NCI-H524 treated with DMSO at 0.1 percent for 48 hours (cell line): ENCODE data around the gene FBXO17.

Experiments used
- DNase-seq: peaks from one replicate; lab custom pipeline; 2025; lab: John Stamatoyannopoulos, UW

FBXO17 gene

GRCh38 chr19:38917516-38917915 lies 58.0 kb downstream of the FBXO17 start:
- no peak for DNase-seq

GRCh38 chr19:38915329-38916321 lies 59.9 kb downstream of the FBXO17 start:
- DNase-seq: no peak

- DNase-seq: no peak
Observed at GRCh38 chr19:38913958-38914357, 61.6 kb downstream of the FBXO17 start.

- no peak for DNase-seq
Observed at GRCh38 chr19:38912600-38913514, 62.7 kb downstream of the FBXO17 start.

DNA sequence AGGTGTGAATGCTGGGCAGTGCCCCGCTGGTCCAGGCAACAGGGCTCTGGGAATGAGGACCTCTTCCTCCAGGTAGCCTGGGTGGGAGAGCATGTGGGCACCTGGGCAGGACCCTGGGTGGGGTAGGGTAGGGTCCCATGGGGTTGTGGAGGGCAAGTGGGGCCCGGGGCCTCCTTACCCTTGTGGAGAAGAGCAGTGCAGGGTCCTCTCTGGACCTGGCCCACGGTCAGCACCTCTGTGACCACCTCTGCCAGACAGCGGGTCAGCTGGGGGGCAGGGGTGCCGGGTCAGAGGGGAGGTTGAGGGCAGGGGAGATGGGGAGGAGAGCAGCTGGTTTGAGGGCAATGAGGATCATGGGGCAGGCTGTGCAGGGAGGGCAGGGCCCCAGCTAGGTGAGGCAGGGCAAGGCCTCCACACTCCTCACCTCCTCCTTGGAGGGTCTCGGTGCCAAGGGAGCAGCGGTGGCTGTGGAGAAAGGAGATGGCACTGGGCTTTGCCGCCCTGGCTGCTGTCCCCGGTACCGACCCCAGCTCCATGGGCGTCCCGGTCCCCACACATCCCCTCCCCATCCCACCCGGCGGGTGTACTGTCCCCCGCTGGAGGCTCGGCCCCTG lies 64.0 kb downstream of the FBXO17 start:
- no peak for DNase-seq

GRCh38 chr19:38910488-38910887 lies 65.1 kb downstream of the FBXO17 start:
- DNase-seq: no peak

DNA sequence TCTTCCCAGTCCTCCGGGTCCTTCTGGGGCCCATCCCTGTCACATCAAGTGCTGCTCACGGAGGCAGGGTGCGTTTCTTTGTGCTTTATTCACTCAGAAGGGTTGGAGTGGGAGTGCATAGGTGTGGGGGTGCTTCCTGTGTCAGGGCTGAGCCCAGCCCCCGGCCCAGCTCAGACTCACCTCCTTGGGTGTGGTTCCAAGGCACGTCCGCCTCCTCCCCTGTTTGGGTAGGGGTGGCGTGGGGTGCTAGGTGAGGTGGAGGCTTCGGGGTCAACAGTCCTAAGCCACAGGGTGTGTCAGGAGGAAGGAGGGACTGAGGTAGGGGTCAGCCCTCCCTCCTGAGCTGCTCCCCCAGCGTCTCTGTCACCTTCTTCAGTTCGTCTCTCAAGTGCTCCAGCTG lies 66.6 kb downstream of the FBXO17 start:
- no peak for DNase-seq

GRCh38 chr19:38907670-38908069 lies 67.9 kb downstream of the FBXO17 start:
- no peak for DNase-seq

- no peak for DNase-seq
Observed at GRCh38 chr19:38907227-38907626, 68.3 kb downstream of the FBXO17 start.

- no peak for DNase-seq
Observed at GRCh38 chr19:38905620-38906019, 69.9 kb downstream of the FBXO17 start.

GRCh38 chr19:38904581-38905539 lies 70.7 kb downstream of the FBXO17 start:
- DNase-seq: no peak

DNA sequence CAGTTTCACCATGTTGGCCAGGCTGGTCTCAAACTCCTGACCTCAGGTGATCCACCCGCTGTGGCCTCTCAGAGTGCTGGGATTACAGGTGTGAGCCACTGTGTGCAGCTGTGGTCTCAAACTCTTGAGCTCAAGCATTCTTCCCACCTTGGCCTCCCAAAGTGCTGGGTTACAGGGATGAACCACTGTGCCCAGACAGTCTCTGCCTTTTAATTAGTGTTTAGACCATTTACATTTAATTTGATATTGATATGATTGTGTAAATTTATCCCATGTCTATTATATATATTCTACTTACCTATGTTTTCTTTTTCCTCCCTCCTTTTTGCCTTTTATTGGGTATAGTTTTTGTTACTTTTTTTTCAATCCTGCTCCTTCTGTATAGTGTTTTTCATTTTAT lies 73.9 kb downstream of the FBXO17 start:
- DNase-seq: no peak

GRCh38 chr19:38900743-38901190 lies 74.8 kb downstream of the FBXO17 start:
- no peak for DNase-seq

DNA sequence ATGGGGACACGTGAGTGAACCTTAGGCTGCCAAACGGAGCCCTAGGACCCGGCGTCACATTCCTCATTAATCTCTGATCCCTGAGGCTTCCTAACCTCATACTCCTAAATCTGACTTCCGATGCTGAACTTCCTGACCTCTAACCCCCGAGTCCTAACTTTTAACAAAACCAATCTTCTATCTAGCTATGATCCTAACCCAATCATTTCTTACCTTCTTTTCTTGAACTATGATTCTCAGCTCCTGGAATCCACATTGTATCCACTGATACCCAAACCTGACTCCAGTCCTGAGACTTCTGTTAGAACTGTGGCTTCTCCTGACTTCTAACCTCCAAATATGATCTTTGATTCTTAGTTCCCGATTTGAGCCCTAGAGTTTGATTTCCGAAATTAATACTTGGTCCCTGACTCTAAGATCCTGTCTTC lies 75.3 kb downstream of the FBXO17 start:
- DNase-seq: no peak

GRCh38 chr19:38899447-38900201 lies 75.9 kb downstream of the FBXO17 start, which contains the start of the genes NFKBIB and SIRT2:
Gene NFKBIB (plus strand): TSS chr19:38899969. CDS start chr19:38900033, 64 bp downstream.
Gene SIRT2 (minus strand): TSS chr19:38899618. CDS start chr19:38899521, 97 bp downstream.
- DNase-seq: peak; percentile 100

DNA sequence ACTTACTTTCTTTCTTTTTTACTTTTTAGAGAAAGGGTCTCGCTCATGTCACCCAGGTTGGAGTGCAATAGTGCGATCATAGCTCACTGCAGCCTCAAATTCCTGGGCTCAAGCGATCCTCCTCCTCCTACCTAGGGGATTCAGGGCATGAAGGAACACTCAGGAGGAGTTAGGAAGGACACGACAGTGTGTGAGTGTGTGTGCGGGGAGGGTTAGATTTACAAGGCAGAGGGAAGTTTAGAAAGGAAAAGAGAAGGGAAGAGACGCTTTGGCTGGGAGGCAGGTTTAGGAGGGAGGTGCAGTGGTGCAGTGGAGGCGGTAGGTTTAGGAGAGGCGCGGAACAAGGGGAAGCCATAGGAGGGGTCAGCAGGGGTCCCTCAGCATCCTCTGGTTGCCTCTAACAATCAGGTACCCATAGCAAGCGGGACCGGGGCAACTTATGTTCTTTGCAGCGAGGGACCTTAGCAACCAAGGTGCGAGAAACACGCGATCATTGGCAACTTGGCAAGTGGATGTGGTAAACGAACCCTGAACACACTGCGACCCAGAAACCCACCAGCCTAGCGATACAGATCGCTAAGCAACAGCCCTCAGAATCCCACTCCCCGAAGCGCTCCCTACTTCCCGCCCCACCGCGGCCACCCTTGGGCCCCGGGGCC lies 76.6 kb downstream of the FBXO17 start:
- DNase-seq: no peak

DNA sequence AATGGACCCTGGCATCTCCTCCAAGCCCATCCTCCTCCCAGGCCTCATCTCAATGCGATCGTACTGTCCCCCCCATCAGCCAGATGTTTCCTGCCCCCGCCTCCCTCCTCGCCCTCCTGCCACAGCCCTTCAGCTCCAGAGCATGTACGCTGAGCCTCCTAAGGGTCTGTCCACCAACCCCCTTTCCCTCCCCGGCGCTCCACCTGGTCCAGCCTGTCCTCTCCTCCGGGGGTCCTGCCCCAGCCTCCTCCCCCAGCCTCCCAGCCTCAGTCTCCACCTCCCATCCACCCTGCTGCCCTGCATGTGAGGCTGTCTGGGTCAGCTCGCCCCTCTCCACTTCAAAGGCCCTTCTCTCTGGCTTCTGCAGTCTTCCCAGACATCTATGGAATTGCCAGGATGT lies 80.6 kb downstream of the FBXO17 start:
- no peak for DNase-seq

DNA sequence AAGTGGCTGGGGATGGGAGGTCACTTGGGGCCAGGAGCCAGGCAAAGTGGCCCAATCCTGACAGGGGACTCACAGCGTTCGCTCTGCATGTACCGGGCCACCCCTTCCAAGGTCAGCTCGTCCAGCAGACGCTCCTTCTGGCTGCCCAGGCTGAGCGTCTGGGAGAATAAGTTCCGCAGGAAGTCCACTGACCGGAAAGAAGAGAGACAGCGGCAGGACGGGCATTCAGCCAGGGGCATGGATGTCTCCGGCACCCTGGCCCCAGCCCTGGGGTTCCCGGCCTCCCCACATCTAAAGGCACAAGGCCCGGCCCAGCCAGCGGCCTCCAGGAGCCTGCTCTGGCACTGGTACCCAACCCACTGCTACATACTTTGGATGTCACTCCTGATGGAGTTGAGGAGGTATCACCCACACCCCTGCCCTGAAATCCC lies 82.2 kb downstream of the FBXO17 start:
- DNase-seq: no peak

DNA sequence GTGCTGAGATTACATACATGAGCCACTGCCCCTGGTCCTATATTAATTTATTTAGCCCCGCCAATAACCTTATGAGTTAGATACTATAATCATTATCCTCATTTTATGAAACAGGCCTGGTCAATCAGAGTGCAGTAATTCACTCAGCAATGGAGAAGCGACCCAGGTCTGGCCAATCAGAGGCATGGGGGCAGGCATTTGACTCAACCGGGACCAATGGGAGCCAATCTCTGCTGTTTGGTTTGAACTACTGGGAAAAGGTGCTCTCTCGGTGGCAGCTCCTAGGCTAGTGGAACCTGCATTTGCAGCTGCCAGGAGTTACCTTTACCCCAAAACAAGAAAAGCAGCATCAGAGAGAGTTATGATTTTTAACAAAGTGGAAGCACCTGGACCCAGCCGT lies 82.7 kb downstream of the FBXO17 start:
- DNase-seq: no peak
